Stomach (tissue), 4 donors: ENCODE data around the gene KLF16.

Source experiments
- CTCF ChIP-seq, 7 experiments: fragments of 450-650 bp in 4 of 7; fragments of 200-600 bp in 3 of 7; sonication (generic) in 3 of 7; IDR thresholded peaks; one replicate each; pipeline ENCODE4 v1.5.1; 2016 to 2019; ENCODE audit warnings: antibody characterized with exemption in 7 of 7, control low read depth in 2 of 7, mild to moderate bottlenecking in 1 of 7
- EP300 ChIP-seq: sonication (generic); formaldehyde crosslinking; IDR thresholded peaks from one replicate; pipeline ENCODE4 v1.6.1; 2017; ENCODE audit warnings: antibody characterized with exemption
- POLR2A ChIP-seq, 4 donors: fragments of 450-650 bp; IDR thresholded peaks; one replicate each; pipeline ENCODE4 v1.6.1; 2016; ENCODE audit warnings: antibody characterized with exemption in 4 of 4, control low read depth in 2 of 4, mild to moderate bottlenecking in 1 of 4, moderate library complexity in 1 of 4
- POLR2AphosphoS5 ChIP-seq, 3 donors: sonication (generic); formaldehyde crosslinking; IDR thresholded peaks; one replicate each; pipeline ENCODE4 v1.6.1; 2016; ENCODE audit warnings: antibody characterized with exemption in 3 of 3

DNA sequence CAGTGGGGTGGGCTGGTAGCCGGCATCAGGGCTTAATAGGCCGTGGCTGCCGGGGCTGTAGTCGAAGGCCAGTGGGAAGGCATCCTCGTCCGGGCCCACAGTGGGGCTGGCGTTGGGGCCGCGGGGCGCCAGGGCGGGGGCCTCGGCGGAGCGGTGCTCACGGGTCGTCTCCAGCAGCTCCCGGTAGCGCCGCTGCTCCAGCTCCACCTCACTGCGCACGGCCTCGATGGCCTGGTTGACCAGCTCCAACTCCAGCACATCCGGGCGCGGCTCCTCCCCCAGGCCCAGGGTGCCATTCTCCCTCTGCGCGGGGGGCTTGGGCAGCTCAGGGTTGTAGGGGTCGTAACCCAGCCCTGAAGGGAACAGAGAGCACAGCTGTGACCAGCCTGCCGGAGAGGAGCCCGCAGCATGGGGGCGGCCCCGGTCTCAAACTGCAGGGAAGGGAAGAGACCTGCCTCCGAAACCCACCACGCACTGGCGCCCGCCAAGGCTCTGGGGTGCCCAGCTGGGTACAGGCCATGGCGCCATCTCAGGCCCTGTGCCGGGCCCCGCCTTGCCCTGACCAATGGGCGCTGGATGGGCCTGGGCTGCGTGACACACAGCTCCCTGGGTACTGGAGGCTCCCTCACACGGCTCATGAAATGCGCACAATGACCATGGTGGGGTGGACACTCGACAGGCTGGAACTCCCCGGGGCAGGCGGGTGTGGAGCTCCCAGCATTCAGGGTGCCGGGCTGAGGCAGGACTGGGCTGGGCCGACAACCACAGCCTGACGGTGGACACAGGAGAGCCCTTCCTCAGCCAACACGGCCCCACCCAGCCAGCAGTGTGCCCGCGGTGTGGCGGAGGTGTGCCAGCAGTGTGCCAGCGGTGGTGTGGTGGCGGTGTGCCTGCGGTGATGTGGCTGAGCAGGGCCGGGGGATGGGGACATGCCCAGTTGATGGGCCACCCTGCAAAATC lies 34.8 kb downstream of the KLF16 start:
- TF ChIP-seq CTCF (IDR thresholded peaks at IDR 0.05), result no peak
- no peak for TF ChIP-seq POLR2AphosphoS5 (IDR thresholded peaks at IDR 0.05)
- no peak for TF ChIP-seq EP300
- TF ChIP-seq POLR2A (IDR thresholded peaks at IDR 0.05), result no peak
